Mesenchymal stem cell (in vitro differentiated cells and primary cell): ENCODE data around the gene GJA3.

Source experiments
- DNase-seq: peaks from one replicate; pipeline ENCODE4 v3.0.0-alpha.2; 2013
- H2AFZ ChIP-seq: one replicate; pipeline ENCODE4 v1.6.1; 2013; ENCODE audit warnings: low read depth, mild to moderate bottlenecking, control low read depth, inconsistent platforms, low read length, moderate library complexity
- H2AK5ac ChIP-seq: 2 replicates; pipeline ENCODE4 v1.6.1; 2013; ENCODE audit warnings: low read length, moderate library complexity, mild to moderate bottlenecking, inconsistent platforms; ENCODE audit not compliant: severe bottlenecking
- H2BK120ac ChIP-seq: one replicate; pipeline ENCODE4 v1.6.1; 2013; ENCODE audit warnings: low read depth, mild to moderate bottlenecking, inconsistent platforms, low read length, moderate library complexity
- H2BK12ac ChIP-seq, 2 experiments: one replicate each; pipeline ENCODE4 v1.6.1; 2013; ENCODE audit warnings: inconsistent platforms in 2 of 2, low read length in 2 of 2, mild to moderate bottlenecking in 2 of 2, moderate library complexity in 2 of 2, control low read depth in 1 of 2
- H2BK15ac ChIP-seq: one replicate; pipeline ENCODE4 v1.6.1; 2013; ENCODE audit warnings: mild to moderate bottlenecking, low read depth, inconsistent platforms; ENCODE audit not compliant: poor library complexity, severe bottlenecking
- H2BK5ac ChIP-seq: 2 replicates; pipeline ENCODE4 v1.6.1; 2013; ENCODE audit warnings: low read depth, mild to moderate bottlenecking, low read length, control low read depth, inconsistent platforms; ENCODE audit not compliant: poor library complexity, severe bottlenecking
- H3K14ac ChIP-seq, 2 experiments: one replicate each; pipeline ENCODE4 v1.6.1; 2013; ENCODE audit warnings: inconsistent platforms in 2 of 2, low read length in 2 of 2, control low read depth in 1 of 2, mild to moderate bottlenecking in 1 of 2, moderate library complexity in 1 of 2
- H3K18ac ChIP-seq, 2 experiments: one replicate each; pipeline ENCODE4 v1.6.1; 2013; ENCODE audit warnings: inconsistent platforms in 2 of 2, low read length in 2 of 2, control low read depth in 1 of 2, low read depth in 1 of 2, mild to moderate bottlenecking in 1 of 2
- H3K23ac ChIP-seq, 2 experiments: one replicate each; pipeline ENCODE4 v1.6.1; 2013; ENCODE audit warnings: inconsistent platforms in 2 of 2, low read length in 2 of 2, mild to moderate bottlenecking in 2 of 2, moderate library complexity in 2 of 2, control low read depth in 1 of 2
- H3K27ac ChIP-seq: 2 replicates; pipeline ENCODE4 v1.5.1; 2013; ENCODE audit warnings: mild to moderate bottlenecking, moderate library complexity, low read length, control low read depth, inconsistent platforms; ENCODE audit not compliant: poor library complexity, severe bottlenecking
- H3K27me3 ChIP-seq, 2 experiments: 2 replicates each; pipeline versions ENCODE4 v1.6.1 to v1.7.0; 2013; ENCODE audit warnings: low read length in 2 of 2, mild to moderate bottlenecking in 2 of 2, moderate library complexity in 2 of 2, control low read depth in 1 of 2, inconsistent platforms in 1 of 2; ENCODE audit not compliant: control insufficient read depth in 1 of 2, insufficient read depth in 1 of 2
- H3K36me3 ChIP-seq, 2 experiments: 2 replicates each; pipeline versions ENCODE4 v1.6.1 to v1.7.0; 2013; ENCODE audit warnings: low read length in 2 of 2, control low read depth in 1 of 2, inconsistent platforms in 1 of 2, low read depth in 1 of 2, mild to moderate bottlenecking in 1 of 2; ENCODE audit not compliant: insufficient read depth in 2 of 2, control insufficient read depth in 1 of 2
- H3K4ac ChIP-seq, 2 experiments: one replicate each; pipeline ENCODE4 v1.6.1; 2013; ENCODE audit warnings: inconsistent platforms in 2 of 2, low read length in 2 of 2, mild to moderate bottlenecking in 2 of 2, moderate library complexity in 2 of 2, control low read depth in 1 of 2, low read depth in 1 of 2
- H3K4me1 ChIP-seq: 2 replicates; pipeline ENCODE4 v1.6.1; 2013; ENCODE audit warnings: low read depth, low read length, control low read depth; ENCODE audit not compliant: control insufficient read depth, insufficient read depth
- H3K4me2 ChIP-seq: 2 replicates; pipeline ENCODE4 v1.6.1; 2013; ENCODE audit warnings: low read length, mild to moderate bottlenecking, inconsistent platforms; ENCODE audit not compliant: poor library complexity, severe bottlenecking
- H3K4me3 ChIP-seq, 2 experiments: 2 replicates each; pipeline versions ENCODE4 v1.5.1 to v1.7.0; 2013; ENCODE audit warnings: low read length in 2 of 2, mild to moderate bottlenecking in 2 of 2, control low read depth in 1 of 2, low read depth in 1 of 2; ENCODE audit not compliant: insufficient read depth in 1 of 2
- H3K79me1 ChIP-seq: replicated peaks from 2 replicates; pipeline ENCODE4 v1.6.1; 2013; ENCODE audit warnings: mild to moderate bottlenecking, control low read depth, low read length, inconsistent platforms; ENCODE audit not compliant: poor library complexity, severe bottlenecking
- H3K9ac ChIP-seq: 2 replicates; pipeline ENCODE4 v1.7.0; 2013; ENCODE audit warnings: mild to moderate bottlenecking, low read length, moderate library complexity
- H3K9me3 ChIP-seq: 2 replicates; pipeline ENCODE4 v1.7.0; 2013; ENCODE audit warnings: mild to moderate bottlenecking, low read length; ENCODE audit not compliant: control insufficient read depth
- H4K8ac ChIP-seq: one replicate; pipeline ENCODE4 v1.6.1; 2013; ENCODE audit warnings: inconsistent platforms, mild to moderate bottlenecking, low read length, moderate library complexity
- H4K91ac ChIP-seq: one replicate; pipeline ENCODE4 v1.6.1; 2013; ENCODE audit warnings: mild to moderate bottlenecking, low read length, inconsistent platforms
- WGBS: methylation state at CpG from one replicate; pipeline ENCODE4 v1.1.7; 2013; ENCODE audit warnings: mixed read lengths; 5-methylcytosine and 5-hydroxymethylcytosine counted together

Gene GJA3

GRCh38 chr13:20124303-20124702 lies 36.5 kb downstream of the GJA3 start:
- no peak overlapping the region for H3K4me2 ChIP-seq
- H3K18ac ChIP-seq, result no peak overlapping the region
- no peaks in the 10 kb centered on the region for H3K79me1 ChIP-seq
- H3K27ac ChIP-seq, result no peak overlapping the region
- peak overlapping the region; percentile 83 for H3K9ac ChIP-seq
- peaks cover 15% of the 10 kb centered on the region for H3K4me1 ChIP-seq
- H3K27me3 ChIP-seq, result peaks cover 3 to 9% of the 10 kb centered on the region in 2 experiments
- no peak overlapping the region for H2BK15ac ChIP-seq
- H2BK120ac ChIP-seq, result no peak overlapping the region
- H2AK5ac ChIP-seq, result no peak overlapping the region
- WGBS, result 83% methylated on average over 1 of the region's 1 CpG
- H4K91ac ChIP-seq, result no peak overlapping the region
- H3K4me3 ChIP-seq, result no peak overlapping the region
- H3K23ac ChIP-seq, result no peak overlapping the region
- no peak overlapping the region for H2BK12ac ChIP-seq
- no peak overlapping the region for H2BK5ac ChIP-seq
- H4K8ac ChIP-seq, result no peak overlapping the region
- H3K36me3 ChIP-seq, result no peaks in the 10 kb centered on the region
- H3K14ac ChIP-seq, result no peak overlapping the region
- no peak for DNase-seq
- H2AFZ ChIP-seq, result no peak overlapping the region
- H3K4ac ChIP-seq, result no peak overlapping the region
- H3K9me3 ChIP-seq, result no peaks in the 10 kb centered on the region

GRCh38 chr13:20121159-20121525 lies 39.7 kb downstream of the GJA3 start:
- WGBS, result 81% methylated on average over 6 of the region's 7 CpGs
- H2BK12ac ChIP-seq, result no peak overlapping the region
- no peak overlapping the region for H2BK5ac ChIP-seq
- peak overlapping the region; percentile 32 for H3K9ac ChIP-seq
- no peak overlapping the region for H3K4me2 ChIP-seq
- no peak overlapping the region for H3K4me3 ChIP-seq
- H2BK15ac ChIP-seq, result no peak overlapping the region
- no peak overlapping the region for H4K91ac ChIP-seq
- no peak overlapping the region for H3K23ac ChIP-seq
- no peak for DNase-seq
- no peaks in the 10 kb centered on the region for H3K79me1 ChIP-seq
- H4K8ac ChIP-seq, result no peak overlapping the region
- H3K27me3 ChIP-seq, result peaks cover 0 to 3% of the 10 kb centered on the region in 2 experiments
- H3K36me3 ChIP-seq, result no peaks in the 10 kb centered on the region
- H2AK5ac ChIP-seq, result no peak overlapping the region
- no peak overlapping the region for H3K18ac ChIP-seq
- H3K27ac ChIP-seq, result no peak overlapping the region
- H3K4ac ChIP-seq, result no peak overlapping the region
- H3K9me3 ChIP-seq, result no peaks in the 10 kb centered on the region
- no peak overlapping the region for H2BK120ac ChIP-seq
- H3K14ac ChIP-seq, result no peak overlapping the region
- no peak overlapping the region for H2AFZ ChIP-seq
- H3K4me1 ChIP-seq, result peaks cover 8% of the 10 kb centered on the region

GRCh38 chr13:20119960-20120359 lies 40.9 kb downstream of the GJA3 start:
- H4K91ac ChIP-seq, result no peak overlapping the region
- H3K4ac ChIP-seq, result peak overlapping the region in 1 of 2 experiments; percentile 16
- no peak overlapping the region for H2BK120ac ChIP-seq

GRCh38 chr13:20118268-20119140 lies 42.3 kb downstream of the GJA3 start:
- H3K36me3 ChIP-seq, result no peaks in the 10 kb centered on the region
- WGBS, result 3% methylated on average over 35 of the region's 55 CpGs
- H3K23ac ChIP-seq, result peak overlapping the region in 1 of 2 experiments; percentile 79
- peak overlapping the region; percentile 28 for H3K27ac ChIP-seq
- H2BK120ac ChIP-seq, result peak overlapping the region; percentile 96
- H3K14ac ChIP-seq, result peak overlapping the region in 1 of 2 experiments; percentile 83
- peak overlapping the region; percentile 90 for H3K4me2 ChIP-seq
- H2BK15ac ChIP-seq, result peak overlapping the region; percentile 91
- H4K8ac ChIP-seq, result peak overlapping the region; percentile 99
- peak overlapping the region; percentile 84 to 90 for H3K18ac ChIP-seq
- H2BK5ac ChIP-seq, result no peak overlapping the region
- no peaks in the 10 kb centered on the region for H3K9me3 ChIP-seq
- peak overlapping the region; percentile 96 for H4K91ac ChIP-seq
- H3K4me3 ChIP-seq, result peak overlapping the region; percentile 53 to 77
- H2AK5ac ChIP-seq, result no peak overlapping the region
- peak overlapping the region; percentile 84 to 96 for H3K4ac ChIP-seq
- H2AFZ ChIP-seq, result peak overlapping the region; percentile 96
- H3K27me3 ChIP-seq, result peaks cover 0 to under 1% of the 10 kb centered on the region in 2 experiments
- H3K9ac ChIP-seq, result peak overlapping the region; percentile 94
- peak overlapping the region; percentile 76 to 84 for H2BK12ac ChIP-seq
- peaks cover 8% of the 10 kb centered on the region for H3K4me1 ChIP-seq
- DNase-seq, result peak; percentile 48
- H3K79me1 ChIP-seq, result no peaks in the 10 kb centered on the region

More at GRCh38 chr13:20119960-20120359, 40.9 kb downstream of the GJA3 start:
- Histone ChIP-seq H2AK5ac (no peak overlapping the region), H3K79me1 (no peaks in the 10 kb centered on the region), H3K9me3 (no peaks in the 10 kb centered on the region), H4K8ac (no peak overlapping the region), H3K36me3 (no peaks in the 10 kb centered on the region), H2BK12ac (peak overlapping the region in 1 of 2 experiments; percentile 34), H2BK15ac (no peak overlapping the region), H3K4me2 (no peak overlapping the region), H2AFZ (no peak overlapping the region), H3K9ac (peak overlapping the region; percentile 89), H2BK5ac (no peak overlapping the region), H3K18ac (no peak overlapping the region), H3K23ac (no peak overlapping the region), H3K27ac (no peak overlapping the region), H3K4me1 (peaks cover 8% of the 10 kb centered on the region), H3K4me3 (peak overlapping the region in 1 of 2 experiments; percentile 64), H3K14ac (no peak overlapping the region), H3K27me3 (no peaks in the 10 kb centered on the region)
- WGBS, result 90% methylated on average over 2 of the region's 3 CpGs
- DNase-seq, result no peak
